GM19043 (cell line): ENCODE measurements around the gene OSTF1.

Experiments
- ATAC-seq: cut with Tn5 transposase; IDR thresholded peaks from one replicate; pipeline ENCODE4 v1.9.1; 2021; ENCODE audit warnings: low read depth; ENCODE audit not compliant: unreplicated experiment

The OSTF1 gene

DNA sequence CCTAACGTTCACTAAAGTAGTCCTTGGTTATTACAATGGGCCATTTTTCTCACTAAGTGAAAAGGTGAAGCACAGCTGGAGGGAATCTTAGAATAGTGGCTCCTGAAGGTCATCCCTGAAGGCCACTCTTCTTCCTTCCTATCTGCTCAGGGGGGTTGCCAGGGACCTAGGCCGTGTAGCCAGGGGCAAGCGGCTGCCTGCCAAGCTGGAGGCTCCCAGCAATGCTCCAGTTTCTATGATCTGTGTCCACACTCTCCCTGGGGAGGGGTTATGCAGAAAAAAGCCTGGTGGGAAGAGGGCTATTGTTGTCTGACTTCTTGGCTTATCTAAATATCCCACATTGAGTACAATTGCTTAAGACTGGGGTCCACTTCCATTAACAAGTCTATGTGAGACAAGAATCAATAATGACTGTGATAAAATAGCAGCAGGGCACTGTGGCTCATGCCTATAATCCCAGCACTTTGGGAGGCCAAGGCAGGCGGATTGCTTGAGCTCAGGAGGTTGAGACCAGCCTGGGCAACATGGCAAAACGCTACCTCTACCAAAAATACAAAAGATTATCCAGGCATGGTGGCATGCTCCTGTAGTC, 4.1 kb upstream of the OSTF1 start:
- no peak for ATAC-seq

DNA sequence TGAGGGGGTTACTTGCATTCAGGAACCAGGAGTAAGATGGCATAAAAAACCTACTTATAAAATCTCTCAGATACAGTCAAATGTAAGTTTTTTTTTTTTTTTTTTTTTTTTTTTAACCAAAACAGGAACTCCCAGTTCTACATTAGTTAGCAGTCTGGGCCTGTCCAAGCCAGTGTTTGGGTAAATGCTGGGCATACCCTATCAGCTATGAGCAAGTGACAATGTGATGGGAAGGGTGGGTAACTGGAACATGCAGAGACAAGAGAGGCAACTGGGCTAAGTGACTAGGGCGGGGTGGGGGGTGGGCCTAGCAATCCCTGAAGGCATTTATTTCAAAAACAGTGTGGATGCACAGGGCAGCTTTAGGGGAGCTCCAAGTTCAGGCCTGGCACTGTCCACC, 2.7 kb upstream of the OSTF1 start:
- ATAC-seq, result no peak

DNA sequence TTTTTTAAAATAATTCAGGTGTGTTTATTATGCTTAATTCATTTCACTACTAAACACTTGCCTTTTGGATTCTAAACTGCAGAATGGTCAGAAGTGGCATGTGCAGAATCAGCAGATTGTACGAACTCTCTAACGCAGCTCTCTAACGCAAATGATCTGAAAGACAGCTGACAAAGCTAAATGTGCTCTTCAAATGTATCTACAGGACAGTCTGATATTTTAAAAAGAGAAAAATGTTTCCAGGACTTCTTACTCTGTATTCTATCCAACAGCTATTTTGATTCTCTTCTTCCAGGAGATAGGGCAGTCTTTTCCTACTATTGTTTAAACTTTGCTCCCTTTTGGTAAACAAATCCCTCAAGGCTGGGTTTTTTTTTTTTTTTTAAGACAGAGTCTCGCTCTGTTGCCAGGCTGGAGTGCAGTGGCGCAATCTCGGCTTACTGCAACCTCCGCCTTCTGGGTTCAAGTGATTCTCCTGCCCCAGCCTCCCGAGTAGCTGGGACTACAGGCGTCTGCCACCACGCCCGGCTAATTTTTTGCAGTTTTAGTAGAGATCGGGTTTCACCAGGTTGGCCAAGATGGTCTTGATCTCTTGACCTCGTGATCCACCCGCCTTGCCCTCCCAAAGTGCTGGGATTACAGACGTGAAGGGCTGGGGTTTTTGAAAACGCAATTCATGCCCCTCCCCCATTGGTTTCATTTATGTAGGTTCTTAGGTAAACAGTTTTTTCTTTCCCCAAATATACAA, 1.6 kb upstream of the OSTF1 start:
- ATAC-seq, result no peak

DNA sequence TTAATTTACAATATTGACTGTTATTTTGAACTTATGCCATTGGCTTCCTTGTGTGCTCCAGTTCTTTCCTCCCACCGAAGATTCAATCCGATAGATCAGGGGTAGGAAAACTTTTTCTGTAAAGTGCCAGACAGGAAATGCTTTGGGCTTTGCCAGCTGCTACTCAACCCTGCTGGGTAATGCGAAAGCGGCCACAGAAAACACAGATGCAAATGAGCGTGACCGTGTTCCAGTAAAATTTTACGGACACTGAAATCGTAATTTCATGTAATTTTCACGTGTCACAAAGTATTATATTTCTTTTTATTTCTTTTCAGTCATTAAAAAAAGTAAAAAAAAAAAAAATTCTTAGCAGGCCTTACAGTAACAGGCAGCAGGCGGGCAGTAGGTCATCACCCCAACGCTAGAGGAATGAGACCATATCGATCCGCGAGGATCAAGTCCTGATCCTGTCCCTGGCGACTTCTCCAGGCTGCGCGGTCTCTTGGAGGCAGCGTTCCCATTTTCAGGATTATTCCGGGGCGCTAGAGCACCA, 958 bp upstream of the OSTF1 start:
- peak; percentile 25 for ATAC-seq

DNA sequence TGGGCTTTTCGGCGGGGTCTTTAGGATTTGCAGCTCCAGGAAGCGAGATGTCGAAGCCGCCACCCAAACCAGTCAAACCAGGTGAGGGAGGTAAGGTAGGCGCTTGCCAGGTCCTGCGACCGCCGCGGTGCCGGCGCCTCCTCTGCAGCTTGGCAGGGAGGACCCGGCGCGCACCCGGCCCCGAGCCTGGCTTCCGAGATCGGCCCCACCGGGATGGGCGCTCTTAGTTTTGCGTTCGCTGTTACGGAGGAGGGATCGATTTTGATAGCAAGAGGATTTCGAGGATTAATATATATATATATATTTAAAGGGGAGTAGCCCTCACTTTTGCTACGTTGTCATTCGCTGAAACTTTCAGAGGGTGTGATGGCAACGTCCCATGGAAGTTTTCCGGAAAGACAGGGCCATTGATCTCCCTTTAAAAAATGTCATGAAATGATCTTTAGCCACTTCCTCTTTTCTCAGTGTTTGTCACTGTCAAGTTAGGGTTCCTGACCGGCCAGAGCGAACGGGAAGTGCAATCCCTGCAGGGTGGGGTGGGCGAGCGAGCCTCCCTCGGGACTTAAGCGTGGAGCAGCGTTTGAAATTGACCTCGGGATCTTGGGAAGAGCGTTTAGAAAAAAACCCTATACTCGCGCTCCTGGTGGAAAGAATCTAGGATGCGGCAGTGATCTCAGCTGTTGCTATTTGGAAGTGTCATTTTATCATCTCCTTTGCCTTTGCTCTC, 495 bp downstream of the OSTF1 start:
- ATAC-seq, result peak; percentile 33

DNA sequence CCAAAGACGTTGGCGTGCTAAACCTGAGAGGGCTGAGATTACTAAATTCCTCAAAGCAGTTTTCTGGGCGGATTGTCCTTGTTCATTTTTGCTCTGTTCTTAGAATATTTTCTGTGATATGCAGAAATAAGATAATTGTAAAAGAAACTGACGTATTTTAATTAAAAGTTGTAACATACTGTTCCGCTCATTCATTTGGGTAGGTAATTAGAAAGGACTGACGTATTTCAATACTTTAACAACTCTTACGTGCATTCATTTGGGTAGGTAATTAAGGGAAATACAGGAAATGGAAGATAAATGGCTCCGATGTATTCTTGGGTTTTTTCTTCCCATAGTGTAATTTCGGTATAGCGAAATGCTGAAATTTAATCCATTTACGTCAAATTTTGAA, 1.1 kb downstream of the OSTF1 start:
- ATAC-seq, result no peak

DNA sequence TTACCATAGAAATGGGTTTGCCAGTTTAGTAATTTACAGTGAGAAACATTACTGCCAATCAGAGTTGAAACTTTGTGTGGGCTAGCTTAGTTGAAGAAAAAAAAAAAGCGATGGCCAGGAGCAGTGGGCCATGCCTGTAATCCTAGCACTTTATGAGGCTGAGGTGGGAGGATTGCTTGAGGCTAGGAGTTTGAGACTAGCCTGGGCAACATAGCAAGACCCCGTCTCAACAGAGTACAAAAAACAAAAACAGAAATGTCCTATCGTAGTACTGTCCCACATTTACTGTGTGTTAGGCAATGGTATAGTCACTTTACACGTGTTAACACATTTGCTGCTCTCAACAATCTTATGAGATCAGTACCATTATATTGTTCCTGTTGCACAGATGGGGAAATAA, 2.3 kb downstream of the OSTF1 start:
- no peak for ATAC-seq

DNA sequence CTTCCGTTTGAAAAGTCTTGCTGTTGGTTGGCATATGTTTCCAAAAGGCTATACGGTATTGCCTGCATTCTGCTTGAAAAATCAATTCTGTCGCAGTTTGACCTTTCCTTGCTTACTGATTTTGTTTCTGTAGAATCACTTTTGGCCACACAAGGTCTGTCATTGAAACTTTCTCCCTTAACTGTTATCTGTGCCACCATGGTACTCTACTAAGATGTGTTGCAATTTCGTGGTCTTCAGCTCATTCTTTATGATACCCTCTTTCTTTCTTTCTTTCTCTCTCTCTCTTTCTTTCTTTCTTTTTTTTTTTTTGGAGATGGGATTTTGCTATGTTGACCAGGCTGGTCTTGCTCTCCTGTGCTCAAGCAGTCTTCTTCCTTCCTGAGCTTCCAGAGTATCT, 4.5 kb downstream of the OSTF1 start:
- ATAC-seq, result no peak

DNA sequence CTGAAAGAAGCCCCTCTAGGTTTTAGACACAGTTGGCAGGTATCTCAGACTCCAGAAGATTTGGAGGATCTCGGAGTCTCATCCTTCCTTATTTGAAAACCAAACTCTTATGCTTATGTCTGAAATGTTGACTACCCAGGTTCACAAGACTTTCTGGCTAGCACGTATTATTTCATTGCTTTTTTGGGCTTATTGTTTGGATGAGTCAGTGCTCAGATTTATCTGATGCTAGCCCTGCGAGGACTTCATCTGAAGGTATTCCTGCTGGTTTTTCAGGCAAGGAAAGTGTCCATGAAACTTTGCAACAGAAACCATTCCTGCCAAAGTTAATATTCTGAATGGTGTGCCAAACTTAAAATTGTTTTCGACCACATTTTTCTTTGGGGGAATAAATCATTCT, 8.5 kb downstream of the OSTF1 start:
- no peak for ATAC-seq

DNA sequence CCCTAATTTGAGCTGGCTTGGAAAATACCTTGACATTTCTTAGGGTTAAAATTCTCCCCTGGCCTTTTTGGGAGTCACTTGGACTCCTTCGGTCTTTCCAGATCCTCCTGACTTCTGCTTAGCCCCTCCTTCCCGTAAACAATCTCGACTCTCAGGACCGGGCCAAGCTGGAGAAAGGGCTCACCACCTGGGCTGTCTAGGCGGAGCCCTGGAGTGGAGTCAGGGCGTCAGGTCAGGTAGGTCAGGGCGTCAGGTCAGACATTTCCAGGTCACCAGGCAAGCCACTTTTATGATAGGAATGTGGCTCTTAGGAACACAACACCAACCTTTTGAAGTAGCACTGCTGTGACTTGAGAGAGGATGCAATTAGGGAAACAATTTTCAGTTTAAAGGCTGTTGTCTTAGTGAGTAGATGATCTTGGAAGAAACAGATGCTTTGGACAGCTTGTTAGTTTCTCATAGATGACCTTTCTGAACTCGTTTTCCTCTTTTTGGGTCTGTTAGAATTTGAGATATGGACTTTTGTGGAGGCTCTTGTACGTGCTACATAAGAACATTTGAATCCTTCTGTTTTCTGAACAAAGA, 12.8 kb downstream of the OSTF1 start:
- ATAC-seq, result no peak

DNA sequence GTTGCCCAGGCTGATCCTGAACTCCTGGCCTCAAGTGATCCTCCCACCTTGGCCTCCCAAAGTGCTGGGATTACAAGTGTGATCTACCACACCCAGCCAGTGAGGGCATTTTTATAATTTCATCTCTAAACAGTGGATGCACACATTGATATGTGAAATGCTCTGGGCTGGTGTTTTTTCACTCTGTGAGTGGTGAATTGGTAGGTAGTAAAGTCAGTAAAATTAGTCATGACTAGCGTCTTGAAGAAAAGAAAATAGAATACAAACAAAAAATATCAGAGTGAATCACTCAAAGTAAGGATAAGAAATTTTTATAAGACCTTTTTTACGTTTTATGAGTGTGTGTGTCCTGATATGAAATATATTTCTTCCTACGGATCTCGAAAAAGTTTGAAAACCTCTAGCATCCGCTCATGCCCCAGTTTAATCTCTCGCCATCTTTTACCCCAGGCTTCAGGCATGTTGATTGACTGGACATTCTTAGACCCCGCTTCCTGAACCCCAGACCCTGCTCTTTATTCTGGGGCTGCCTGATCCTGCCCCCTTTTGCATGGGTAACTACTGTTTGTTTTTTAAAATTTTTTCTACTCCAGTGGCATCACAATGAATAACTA, 14.0 kb downstream of the OSTF1 start:
- no peak for ATAC-seq

DNA sequence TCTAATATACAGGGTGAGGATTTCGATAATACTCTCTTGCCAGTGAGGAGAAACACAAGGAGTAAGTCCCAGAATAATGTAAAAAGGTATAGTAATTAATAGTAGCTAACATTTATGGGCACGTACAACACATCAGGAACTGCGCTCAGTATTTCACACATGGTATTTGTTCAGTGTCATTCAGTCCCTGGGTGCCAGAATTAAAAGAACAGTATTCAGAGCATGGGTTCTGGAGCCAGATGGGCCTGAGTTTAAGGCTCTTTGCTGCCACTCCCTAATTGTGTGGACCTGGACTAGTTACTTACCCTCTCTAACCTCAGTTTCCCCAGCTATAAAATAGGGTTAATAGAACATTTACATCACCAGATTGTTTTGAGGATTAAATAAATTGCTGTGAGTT, 16.3 kb downstream of the OSTF1 start:
- ATAC-seq, result no peak

DNA sequence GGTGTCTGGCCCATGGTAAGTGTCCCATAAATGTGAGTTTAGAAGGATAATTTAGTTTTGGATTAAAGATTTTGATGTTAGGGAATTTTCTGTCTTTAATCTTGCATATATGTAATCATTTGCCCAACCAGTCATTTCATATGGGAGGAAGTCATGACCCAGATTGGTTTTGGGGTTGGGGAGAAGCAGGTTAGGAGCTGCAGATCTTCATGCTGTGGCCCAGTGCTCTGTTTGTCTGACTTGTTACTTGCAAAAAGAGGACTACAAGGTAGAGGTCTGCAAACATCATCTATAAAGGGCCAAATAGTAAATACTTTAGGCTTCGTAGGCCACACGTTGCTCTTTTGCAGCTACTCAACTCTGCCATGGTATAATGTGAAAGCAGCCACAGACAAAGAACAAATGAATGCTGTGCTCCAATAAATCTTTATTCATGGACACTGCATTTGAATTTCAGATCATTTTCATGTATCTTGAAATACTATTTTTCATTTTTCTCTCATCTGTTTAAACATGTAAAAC, 16.8 kb downstream of the OSTF1 start:
- no peak for ATAC-seq

DNA sequence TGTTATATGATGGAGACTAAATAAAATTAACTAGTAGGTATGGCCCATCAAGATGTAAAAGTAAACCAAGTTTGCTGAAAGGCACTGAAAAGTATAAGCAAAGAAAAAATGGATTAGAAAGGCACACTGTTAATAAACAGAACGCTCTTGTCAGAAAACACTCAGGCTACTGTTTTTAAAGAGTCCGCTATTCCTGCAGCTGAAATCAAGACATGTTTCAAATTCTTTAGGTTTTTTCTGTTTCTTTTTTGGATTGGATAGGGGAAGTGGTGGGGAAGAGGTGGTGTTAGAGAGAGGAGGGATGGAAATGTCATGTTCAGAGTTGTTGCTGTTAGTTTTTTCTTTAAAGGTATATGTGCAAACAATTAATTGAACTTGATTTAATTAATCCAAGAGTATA, 17.5 kb downstream of the OSTF1 start:
- no peak for ATAC-seq

DNA sequence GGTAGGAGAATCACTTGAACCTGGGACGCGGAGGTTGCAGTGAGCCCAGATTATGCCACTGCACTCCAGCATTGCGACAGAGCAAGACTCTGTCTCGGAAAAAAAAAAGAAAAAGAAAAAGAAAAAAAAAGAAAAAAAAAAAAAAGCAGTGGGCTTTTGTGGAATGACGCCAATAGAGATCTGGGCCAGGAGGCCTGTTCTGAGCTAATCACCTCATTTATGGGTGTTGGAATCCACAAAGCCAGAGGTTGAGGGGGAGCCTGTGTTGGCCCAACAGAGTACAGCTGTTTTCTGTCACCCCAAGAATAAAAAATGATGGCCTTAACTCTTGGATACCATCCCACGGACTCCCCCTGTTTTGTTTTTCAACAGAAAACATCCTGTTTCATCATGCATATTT, 18.5 kb downstream of the OSTF1 start:
- no peak for ATAC-seq

DNA sequence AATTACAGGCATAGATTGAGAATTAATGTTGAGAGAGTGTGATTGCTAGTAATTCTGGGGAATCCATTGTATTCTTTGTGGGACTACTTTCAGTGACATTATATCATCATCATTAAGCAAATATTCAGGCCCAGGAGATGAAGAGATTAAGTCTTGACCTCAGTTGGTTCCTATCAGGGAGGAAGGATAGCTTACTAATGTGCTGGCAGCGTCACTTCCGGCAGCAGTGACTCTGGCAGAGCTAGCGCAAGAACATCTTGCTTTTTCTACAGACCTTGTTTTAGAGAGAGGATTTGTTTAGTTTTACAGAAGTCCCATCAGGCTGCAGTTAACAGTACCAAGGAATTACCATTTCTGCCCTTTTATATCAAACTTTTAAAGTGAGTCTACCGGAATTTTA, 20.3 kb downstream of the OSTF1 start:
- no peak for ATAC-seq

DNA sequence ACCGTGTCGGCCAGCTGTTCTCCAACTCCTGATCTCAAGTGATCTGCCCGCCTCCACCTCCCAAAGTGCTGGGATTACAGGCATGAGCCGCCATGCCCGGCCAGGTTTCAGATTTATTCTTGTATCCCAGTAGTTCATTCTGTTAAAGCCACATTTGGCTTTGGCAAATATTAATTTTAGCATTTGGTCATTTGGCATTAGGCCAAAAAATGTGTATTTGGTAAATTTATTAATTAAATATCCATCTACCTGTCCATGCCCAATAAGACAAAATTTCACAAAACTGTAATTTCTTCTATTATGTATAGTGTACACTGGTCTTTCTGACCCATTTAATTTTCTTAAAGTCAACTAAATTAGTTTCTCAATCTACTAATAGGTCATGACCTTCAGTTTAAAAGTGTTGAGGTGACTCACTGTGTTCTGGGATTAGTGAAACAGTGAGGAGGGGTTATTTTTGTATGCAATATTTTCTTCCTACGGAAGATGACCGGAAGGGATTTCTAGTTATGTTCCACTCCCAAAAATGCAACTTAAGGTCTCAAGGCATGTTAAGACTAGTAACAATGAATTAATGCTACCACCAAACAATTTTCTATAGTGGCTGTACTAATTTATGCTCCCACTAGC, 21.0 kb downstream of the OSTF1 start:
- no peak for ATAC-seq

DNA sequence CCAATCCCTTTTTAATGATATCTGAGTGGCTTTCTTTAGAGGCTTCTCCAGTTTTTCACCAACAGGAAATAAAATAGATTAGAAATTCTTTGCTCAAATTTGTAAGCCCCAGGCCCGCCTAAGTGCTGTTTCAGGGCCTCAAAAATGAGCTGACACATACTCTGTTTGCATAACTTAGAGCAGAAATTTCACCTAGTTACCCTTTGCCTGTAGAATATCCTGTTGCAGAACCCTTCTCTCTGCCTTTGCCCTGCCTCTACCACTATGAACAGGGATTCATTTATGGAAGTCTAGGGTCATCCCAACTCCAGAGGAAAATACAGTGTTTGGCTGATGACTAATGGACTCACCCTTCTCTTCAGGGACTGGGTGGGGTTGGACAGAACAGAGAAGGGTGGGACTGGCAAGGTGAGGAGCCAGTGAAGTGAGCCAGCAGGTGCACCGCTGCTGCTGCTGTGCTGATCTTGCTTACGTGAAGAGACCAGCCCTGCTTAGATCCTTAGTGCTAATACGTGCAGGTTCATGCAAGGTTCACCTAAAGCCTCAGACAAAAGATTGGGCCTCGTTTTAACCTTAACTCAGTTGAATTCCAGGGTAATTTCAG, 22.8 kb downstream of the OSTF1 start:
- ATAC-seq, result no peak

DNA sequence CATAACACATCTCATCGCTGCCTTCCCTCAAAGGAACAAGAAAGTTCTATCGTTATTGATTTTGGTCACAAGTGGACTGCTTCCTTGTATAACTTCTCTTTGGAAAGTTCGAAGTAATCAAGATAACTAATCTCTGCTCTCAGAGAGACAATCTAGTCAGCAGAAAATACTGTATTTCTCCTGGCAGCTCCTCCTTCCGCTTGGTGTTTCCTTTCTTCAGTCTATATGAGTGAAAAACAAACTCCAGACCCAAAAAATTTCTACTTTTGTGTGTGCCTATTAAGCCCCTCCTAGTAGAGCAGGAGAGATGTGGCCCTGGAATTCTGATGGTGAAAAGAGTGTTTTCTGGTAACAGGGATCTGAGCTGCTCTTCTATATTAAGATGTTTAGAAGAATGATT, 24.5 kb downstream of the OSTF1 start:
- ATAC-seq, result no peak

DNA sequence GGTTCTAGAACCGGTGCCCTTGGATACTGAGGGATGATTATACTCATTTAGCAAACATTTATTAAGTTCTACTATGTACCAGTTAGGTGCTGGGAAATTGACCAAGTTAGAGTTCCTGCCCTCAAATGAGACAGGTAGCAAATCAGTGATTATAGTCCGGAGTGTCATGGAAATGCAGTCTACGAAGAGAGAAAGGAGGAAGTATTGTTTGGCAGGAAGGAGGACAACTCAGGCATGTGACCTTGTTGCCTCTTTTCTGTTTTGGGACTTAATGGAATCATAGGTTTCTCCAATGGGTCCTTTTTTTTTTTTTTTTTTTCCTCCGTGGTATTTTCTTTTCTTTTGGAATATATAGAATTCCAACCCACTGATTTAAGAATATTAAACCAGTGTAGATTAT, 28.0 kb downstream of the OSTF1 start:
- no peak for ATAC-seq
